GM12878 (cell line): Measurements from ENCODE around the gene USP16. TPM values are rescaled to one million over a fixed set of nuclear protein-coding genes. Genes with fewer than 3 reads are reported as not detected.

Source experiments
- ATAC-seq: fragments of 200-7000 bp; cut with Tn5 transposase; 3 replicates; pipeline ENCODE4 v1.9.1; 2020; ENCODE audit warnings: mild to moderate bottlenecking, moderate library complexity
- BruUV-seq: library from RNA; stranded (reverse); fragments of 400-500 nt; replicated peaks from 2 replicates; lab custom pipeline; 2021; lab: Mats Ljungman, UMichigan
- CTCF ChIA-PET: fragments of 300-600 bp; sonication (Branson Sonifier 250); formaldehyde crosslinking; extraction: SDS; loops from one replicate; lab custom pipeline; 2021; ENCODE audit warnings: inconsistent platforms; lab: Yijun Ruan, JAX
- POLR2A ChIA-PET: fragments of 350-600 bp; formaldehyde crosslinking; extraction: SDS; loops from one replicate; lab custom pipeline; 2021; ENCODE audit warnings: inconsistent platforms; lab: Charles Lee
- RAD21 ChIA-PET: fragments of 300-600 bp; sonication (Branson Sonifier 250); formaldehyde crosslinking; loops from one replicate; lab custom pipeline; 2023; ENCODE audit warnings: antibody characterized with exemption; ENCODE audit not compliant: unreplicated experiment; lab: Charles Lee
- SMC1A ChIA-PET: fragments of 300-600 bp; sonication (Branson Sonifier 250); formaldehyde crosslinking; loops from one replicate; lab custom pipeline; 2023; ENCODE audit not compliant: unreplicated experiment, uncharacterized antibody; lab: Charles Lee
- DNase-seq: peaks from one replicate; pipeline ENCODE4 v3.0.0-alpha.2; 2011; ENCODE audit warnings: low read depth, low spot score
- FAIRE-seq: peaks from 3 replicates; lab custom pipeline; 2011; peaks lifted over from hg19 to GRCh38; lab: Jason Lieb, UNC
- H2AFZ ChIP-seq: 2 replicates; pipeline ENCODE4 v1.6.0; 2011; ENCODE audit warnings: low read depth, low read length, control low read depth; ENCODE audit not compliant: control insufficient read depth
- H3K27ac ChIP-seq: 2 replicates; pipeline ENCODE4 v1.5.1; 2011; ENCODE audit warnings: control low read depth; ENCODE audit not compliant: control insufficient read depth, insufficient read depth
- H3K27me3 ChIP-seq, 2 experiments: replicated peaks in 1 of 2; 2 replicates each; pipeline versions ENCODE4 v1.6.0 to v1.6.1; 2011; ENCODE audit warnings: low read length in 1 of 2; ENCODE audit not compliant: control insufficient read depth in 2 of 2, insufficient read depth in 2 of 2
- H3K36me3 ChIP-seq, 2 experiments: 2 replicates each; pipeline ENCODE4 v1.5.1; 2011; ENCODE audit warnings: low read length in 1 of 2; ENCODE audit not compliant: control insufficient read depth in 2 of 2, insufficient read depth in 2 of 2
- H3K4me1 ChIP-seq: 2 replicates; pipeline ENCODE4 v1.6.1; 2011; ENCODE audit warnings: mild to moderate bottlenecking, low read length, moderate library complexity, mixed read lengths; ENCODE audit not compliant: control insufficient read depth, insufficient read depth
- H3K4me2 ChIP-seq: 2 replicates; pipeline ENCODE4 v1.6.0; 2011; ENCODE audit warnings: control low read depth; ENCODE audit not compliant: control insufficient read depth, insufficient read depth
- H3K4me3 ChIP-seq: fragments of 200-600 bp; sonication (generic); 2 replicates; pipeline ENCODE4 v1.5.1; 2016
- H3K79me2 ChIP-seq: 2 replicates; pipeline ENCODE4 v1.6.0; 2011; ENCODE audit warnings: low read length; ENCODE audit not compliant: control insufficient read depth, insufficient read depth
- H3K9ac ChIP-seq: 2 replicates; pipeline ENCODE4 v1.8.0; 2011; ENCODE audit warnings: low read length, control low read depth, mixed read lengths; ENCODE audit not compliant: control insufficient read depth, insufficient read depth
- H3K9me3 ChIP-seq: replicated peaks from 3 replicates; pipeline ENCODE4 v1.5.1; 2011; ENCODE audit warnings: mild to moderate bottlenecking, low read length; ENCODE audit not compliant: control insufficient read depth, insufficient read depth
- H4K20me1 ChIP-seq: 2 replicates; pipeline ENCODE4 v1.6.0; 2011; ENCODE audit not compliant: control insufficient read depth, insufficient read depth
- NR2C1 ChIP-seq: fragments of 450-650 bp; IDR thresholded peaks from 2 replicates; pipeline ENCODE4 v1.6.1; 2017; ENCODE audit warnings: antibody characterized with exemption, mild to moderate bottlenecking, moderate library complexity
- POLR2AphosphoS2 ChIP-seq: IDR thresholded peaks from 2 replicates; pipeline ENCODE4 v1.6.1; 2011; ENCODE audit warnings: low read depth, mild to moderate bottlenecking, low read length, improper control_type of control experiment, moderate library complexity
- RAD51 ChIP-seq: fragments of 450-650 bp; IDR thresholded peaks from 2 replicates; pipeline ENCODE4 v1.6.1; 2016; ENCODE audit warnings: moderate library complexity, mild to moderate bottlenecking, inconsistent platforms
- RB1 ChIP-seq: fragments of 450-650 bp; formaldehyde crosslinking; IDR thresholded peaks from 2 replicates; pipeline ENCODE4 v1.6.1; 2017; ENCODE audit warnings: mild to moderate bottlenecking, borderline replicate concordance
- SMAD1 ChIP-seq: fragments of 450-650 bp; IDR thresholded peaks from 2 replicates; pipeline ENCODE4 v1.6.1; 2018; ENCODE audit warnings: mild to moderate bottlenecking, low read depth; ENCODE audit not compliant: partially characterized antibody
- ZBED1 ChIP-seq: IDR thresholded peaks from 2 replicates; pipeline ENCODE4 v1.6.1; 2016; ENCODE audit warnings: borderline replicate concordance
- WGBS: methylation state at CpG from one replicate; pipeline ENCODE4 v1.1.6; 2016; ENCODE audit warnings: low lambda C conversion rate; ENCODE audit not compliant: insufficient replicate concordance, insufficient coverage; ENCODE audit errors: missing lambda C conversion rate; 5-methylcytosine and 5-hydroxymethylcytosine counted together
- in situ Hi-C: fragments of 300-500 bp; cut with MboI; formaldehyde crosslinking; loops from 9 replicates; pipeline ENCODE4 v1.14.3; 2018; ENCODE audit warnings: mixed read lengths
- intact Hi-C: fragments of 100-400 bp; cut with micrococcal nuclease; formaldehyde crosslinking; loops from one replicate; pipeline ENCODE4 v1.14.2; 2022; ENCODE audit not compliant: unreplicated experiment
- polyA plus RNA-seq, 11 experiments: library from polyadenylated mRNA; depleted of rRNA in 4 of 11; unstranded in 6 of 11; stranded (reverse) in 5 of 11; fragments of >200 nt; fragmentation: Nextera tagmentation in 4 of 11; fragmentation: Illumina TruSeq in 1 of 11; extraction: Ambion mirVana in 4 of 11; extraction: Trizol in 1 of 11; gene quantifications; 1 replicate in 1 of 11; 2 replicates in 10 of 11; pipeline versions ENCODE4 v1.2.1 to v1.2.3, GENCODE V29; 2011 to 2016; ENCODE audit warnings: inconsistent platforms in 2 of 11, missing spikeins in 2 of 11, low read depth in 1 of 11
- total RNA-seq, 4 experiments: library from RNA; depleted of rRNA in 3 of 4; stranded (reverse); fragments of >200 nt in 3 of 4; fragmentation: Illumina TruSeq in 1 of 4; extraction: Trizol in 1 of 4; gene quantifications; 2 replicates each; pipeline versions ENCODE4 v1.2.1 to v1.2.3, GENCODE V29; 2013 to 2021
- TF ChIP-seq, protein P1 (sequence below): fragments of 150-350 bp; IDR thresholded peaks from 2 replicates; pipeline ENCODE4 v1.6.1; 2014; ENCODE audit warnings: mild to moderate bottlenecking, low read depth, low read length
- TF ChIP-seq, protein P2 (sequence below): IDR thresholded peaks from 2 replicates; pipeline ENCODE4 v1.6.1; 2011; ENCODE audit warnings: borderline replicate concordance, low read depth, mild to moderate bottlenecking, moderate library complexity, mixed read lengths, low read length; ENCODE audit not compliant: insufficient read depth; ENCODE audit errors: extremely low read length

Gene USP16
- total and polyA plus RNA-seq, 10 of the 15 experiments (the other 5 are each of a cell fraction or from before 2014, with no cell fraction given), result 29.5 to 68.7 (median 52.3) TPM

DNA sequence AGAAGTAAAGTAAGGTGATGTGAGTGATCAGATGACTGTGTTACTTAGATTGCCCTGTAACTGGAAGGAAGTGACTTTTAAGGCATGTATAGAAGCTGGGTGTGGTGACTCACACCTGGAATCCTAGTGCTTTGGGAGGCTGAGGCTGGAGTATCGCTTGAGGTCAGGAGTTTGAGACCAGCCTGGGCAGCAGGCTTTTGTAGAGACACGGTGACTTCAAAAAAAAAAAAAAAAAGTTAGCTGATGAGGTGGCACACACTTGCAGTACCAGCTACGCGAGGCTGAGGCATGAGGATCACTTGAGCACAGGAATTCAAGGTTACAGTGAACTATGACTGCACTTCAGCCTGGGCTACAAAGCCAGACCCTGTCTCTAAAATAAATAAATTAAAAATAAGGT, 2.3 kb upstream of the USP16 start:
- Histone ChIP-seq H2AFZ (no peak overlapping the region), H4K20me1 (no peaks in the 10 kb centered on the region), H3K4me2 (no peak overlapping the region), H3K36me3 (no peaks in the 10 kb centered on the region), H3K27ac (no peak overlapping the region), H3K79me2 (peaks cover 50% of the 10 kb centered on the region), H3K9me3 (no peaks in the 10 kb centered on the region), H3K4me3 (no peak overlapping the region), H3K4me1 (peaks cover 6% of the 10 kb centered on the region; the same call in 1 of the 2 replicates), H3K9ac (no peak overlapping the region), H3K27me3 (no peaks in the 10 kb centered on the region)
- ChIA-PET POLR2A (interaction anchor here (0.6 to 4.6 kb wide), 5 partner anchors 29 to 58 kb away, joined by 3 to 22 read pairs (median 3); partner anchors contain the start of gene LTN1), CTCF (interaction anchor here (0.6 to 0.7 kb wide), 2 partner anchors 83 to 293 kb away, joined by 3 read pairs; no protein-coding TSS in a partner anchor), RAD21 (interaction anchor here (0.7 to 1.6 kb wide), 2 partner anchors 20 to 279 kb away, joined by 3 to 4 read pairs; no protein-coding TSS in a partner anchor), SMC1A (interaction anchor here (1.4 to 1.7 kb wide), 2 partner anchors 45 to 54 kb away, joined by 3 to 4 read pairs; no protein-coding TSS in a partner anchor)
- in situ Hi-C loops (no loop called here), intact Hi-C loops (loop anchor here (5.0 kb wide), 1 partner anchor 50 kb away; the partner anchor contains the start of gene CCT8)
- WGBS, result 84% methylated on average over 4 of the region's 4 CpGs
- ATAC-seq (no peak), DNase-seq (no peak), FAIRE-seq (no peak)
- no TSS peak for BruUV-seq
- TF ChIP-seq, protein P1, sequence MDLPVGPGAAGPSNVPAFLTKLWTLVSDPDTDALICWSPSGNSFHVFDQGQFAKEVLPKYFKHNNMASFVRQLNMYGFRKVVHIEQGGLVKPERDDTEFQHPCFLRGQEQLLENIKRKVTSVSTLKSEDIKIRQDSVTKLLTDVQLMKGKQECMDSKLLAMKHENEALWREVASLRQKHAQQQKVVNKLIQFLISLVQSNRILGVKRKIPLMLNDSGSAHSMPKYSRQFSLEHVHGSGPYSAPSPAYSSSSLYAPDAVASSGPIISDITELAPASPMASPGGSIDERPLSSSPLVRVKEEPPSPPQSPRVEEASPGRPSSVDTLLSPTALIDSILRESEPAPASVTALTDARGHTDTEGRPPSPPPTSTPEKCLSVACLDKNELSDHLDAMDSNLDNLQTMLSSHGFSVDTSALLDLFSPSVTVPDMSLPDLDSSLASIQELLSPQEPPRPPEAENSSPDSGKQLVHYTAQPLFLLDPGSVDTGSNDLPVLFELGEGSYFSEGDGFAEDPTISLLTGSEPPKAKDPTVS, result no peak
- TF ChIP-seq, protein P2, sequence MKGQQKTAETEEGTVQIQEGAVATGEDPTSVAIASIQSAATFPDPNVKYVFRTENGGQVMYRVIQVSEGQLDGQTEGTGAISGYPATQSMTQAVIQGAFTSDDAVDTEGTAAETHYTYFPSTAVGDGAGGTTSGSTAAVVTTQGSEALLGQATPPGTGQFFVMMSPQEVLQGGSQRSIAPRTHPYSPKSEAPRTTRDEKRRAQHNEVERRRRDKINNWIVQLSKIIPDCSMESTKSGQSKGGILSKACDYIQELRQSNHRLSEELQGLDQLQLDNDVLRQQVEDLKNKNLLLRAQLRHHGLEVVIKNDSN, result no peak
- TF ChIP-seq NR2C1 (no peak), RB1 (no peak), POLR2AphosphoS2 (no peak), RAD51 (no peak), SMAD1 (no peak), ZBED1 (no peak)
